Panc1 (cell line): Measurements from ENCODE around the gene UBE2G1. TPM values are rescaled to one million over a fixed set of nuclear protein-coding genes. Genes with fewer than 3 reads are reported as not detected.

Experiments
- ATAC-seq: fragments of 200-7000 bp; cut with Tn5 transposase; 2 replicates; pipeline ENCODE4 v1.9.1; 2020; ENCODE audit warnings: mild to moderate bottlenecking, moderate library complexity
- BruUV-seq: library from RNA; stranded (reverse); fragments of 400-500 nt; replicated peaks from 2 replicates; lab custom pipeline; 2021; lab: Mats Ljungman, UMichigan
- CTCF ChIA-PET: fragments of 300-600 bp; sonication (Branson Sonifier 250); formaldehyde crosslinking; loops from one replicate; lab custom pipeline; 2022; ENCODE audit warnings: antibody characterized with exemption; lab: Charles Lee
- POLR2A ChIA-PET: fragments of 300-600 bp; sonication (Branson Sonifier 250); formaldehyde crosslinking; loops from one replicate; lab custom pipeline; 2022; ENCODE audit warnings: antibody characterized with exemption; lab: Charles Lee
- DNase-seq: peaks from one replicate; pipeline ENCODE4 v3.0.0-alpha.2; 2010; ENCODE audit warnings: low read depth, low spot score
- H3K27ac ChIP-seq: 2 replicates; pipeline ENCODE4 v1.5.1; 2011; ENCODE audit warnings: mild to moderate bottlenecking, low read length, inconsistent platforms
- H3K27me3 ChIP-seq: fragments of 200-500 bp; sonication (Bioruptor generic); 2 replicates; pipeline ENCODE4 v1.6.0; 2014; ENCODE audit warnings: low read length, inconsistent platforms; ENCODE audit not compliant: control insufficient read depth, insufficient read depth
- H3K36me3 ChIP-seq: fragments of 200-500 bp; sonication (Bioruptor generic); 2 replicates; pipeline ENCODE4 v1.5.1; 2014; ENCODE audit warnings: inconsistent platforms, mild to moderate bottlenecking, low read length, moderate library complexity; ENCODE audit not compliant: control insufficient read depth, insufficient read depth
- H3K4me1 ChIP-seq: 2 replicates; pipeline ENCODE4 v1.5.1; 2011; ENCODE audit warnings: inconsistent platforms, mild to moderate bottlenecking, low read length, moderate library complexity; ENCODE audit not compliant: control insufficient read depth, insufficient read depth
- H3K4me3 ChIP-seq, 2 experiments: 2 replicates each; pipeline ENCODE4 v1.5.1; 2011 to 2012; ENCODE audit warnings: low read depth in 2 of 2, low read length in 2 of 2, mild to moderate bottlenecking in 2 of 2, inconsistent platforms in 1 of 2, moderate library complexity in 1 of 2
- H3K9me3 ChIP-seq: fragments of 200-500 bp; sonication (Bioruptor generic); 2 replicates; pipeline ENCODE4 v1.5.1; 2014; ENCODE audit warnings: low read depth, mild to moderate bottlenecking, inconsistent platforms, low read length, moderate library complexity; ENCODE audit not compliant: control insufficient read depth, insufficient read depth
- POLR2AphosphoS5 ChIP-seq: IDR thresholded peaks from 2 replicates; pipeline ENCODE4 v1.6.1; 2012; ENCODE audit warnings: mild to moderate bottlenecking, low read depth, low read length, moderate library complexity
- SIN3A ChIP-seq: IDR thresholded peaks from 2 replicates; pipeline ENCODE4 v1.6.1; 2012; ENCODE audit warnings: low read depth, mild to moderate bottlenecking, low read length, moderate library complexity, borderline replicate concordance; ENCODE audit not compliant: insufficient read depth
- TCF7L2 ChIP-seq: IDR thresholded peaks from 2 replicates; pipeline ENCODE4 v1.6.1; 2011; ENCODE audit warnings: mild to moderate bottlenecking, low read depth, low read length, inconsistent platforms
- in situ Hi-C: cut with HindIII; loops from 2 replicates; pipeline ENCODE4 v1.10.0; 2016; ENCODE audit warnings: low sequenced_read_pairs, low pct_unique_long_range_greater_than_20kb
- intact Hi-C: fragments of 100-400 bp; cut with micrococcal nuclease; formaldehyde crosslinking; loops from one replicate; pipeline ENCODE4 v1.10.0; 2022; ENCODE audit not compliant: unreplicated experiment
- total RNA-seq: library from RNA; stranded (reverse); gene quantifications from one replicate; pipeline ENCODE4 v1.2.1, GENCODE V29; 2021; ENCODE audit not compliant: unreplicated experiment
- TF ChIP-seq, protein P1 (sequence below), 2 experiments: IDR thresholded peaks; 2 replicates each; pipeline ENCODE4 v1.6.1; 2011 to 2012; ENCODE audit warnings: low read depth in 2 of 2, control low read depth in 1 of 2, low read length in 1 of 2, mild to moderate bottlenecking in 1 of 2, moderate library complexity in 1 of 2; ENCODE audit not compliant: insufficient read depth in 1 of 2
- TF ChIP-seq, protein P2 (sequence below): fragments of 450-650 bp; IDR thresholded peaks from 2 replicates; pipeline ENCODE4 v1.5.1; 2017; ENCODE audit warnings: mild to moderate bottlenecking

UBE2G1 gene
- total RNA-seq, 1 experiment from 2014 or later: 119 TPM

DNA sequence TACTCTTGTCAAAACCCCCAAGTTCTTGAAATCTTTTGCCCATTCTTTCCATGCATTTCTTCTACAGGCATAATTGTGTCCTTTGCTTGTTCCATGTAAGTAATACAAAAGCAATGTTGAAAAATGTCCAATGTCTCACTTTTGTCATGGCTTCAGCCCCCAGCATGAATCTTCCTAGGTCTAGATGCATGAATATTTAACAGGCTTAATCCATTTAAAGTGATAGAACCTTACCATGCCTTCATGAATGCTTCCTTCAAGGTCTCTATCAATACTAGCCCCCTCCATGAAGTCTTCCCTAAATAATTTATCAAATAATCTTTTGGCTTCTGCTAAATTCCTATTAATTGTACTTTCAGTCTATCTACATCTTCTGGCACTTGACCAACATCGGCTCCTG is 56.6 kb downstream of the UBE2G1 start:
- TF ChIP-seq TCF7L2 (no peak), POLR2AphosphoS5 (no peak), SIN3A (no peak)
- TF ChIP-seq, protein P1, sequence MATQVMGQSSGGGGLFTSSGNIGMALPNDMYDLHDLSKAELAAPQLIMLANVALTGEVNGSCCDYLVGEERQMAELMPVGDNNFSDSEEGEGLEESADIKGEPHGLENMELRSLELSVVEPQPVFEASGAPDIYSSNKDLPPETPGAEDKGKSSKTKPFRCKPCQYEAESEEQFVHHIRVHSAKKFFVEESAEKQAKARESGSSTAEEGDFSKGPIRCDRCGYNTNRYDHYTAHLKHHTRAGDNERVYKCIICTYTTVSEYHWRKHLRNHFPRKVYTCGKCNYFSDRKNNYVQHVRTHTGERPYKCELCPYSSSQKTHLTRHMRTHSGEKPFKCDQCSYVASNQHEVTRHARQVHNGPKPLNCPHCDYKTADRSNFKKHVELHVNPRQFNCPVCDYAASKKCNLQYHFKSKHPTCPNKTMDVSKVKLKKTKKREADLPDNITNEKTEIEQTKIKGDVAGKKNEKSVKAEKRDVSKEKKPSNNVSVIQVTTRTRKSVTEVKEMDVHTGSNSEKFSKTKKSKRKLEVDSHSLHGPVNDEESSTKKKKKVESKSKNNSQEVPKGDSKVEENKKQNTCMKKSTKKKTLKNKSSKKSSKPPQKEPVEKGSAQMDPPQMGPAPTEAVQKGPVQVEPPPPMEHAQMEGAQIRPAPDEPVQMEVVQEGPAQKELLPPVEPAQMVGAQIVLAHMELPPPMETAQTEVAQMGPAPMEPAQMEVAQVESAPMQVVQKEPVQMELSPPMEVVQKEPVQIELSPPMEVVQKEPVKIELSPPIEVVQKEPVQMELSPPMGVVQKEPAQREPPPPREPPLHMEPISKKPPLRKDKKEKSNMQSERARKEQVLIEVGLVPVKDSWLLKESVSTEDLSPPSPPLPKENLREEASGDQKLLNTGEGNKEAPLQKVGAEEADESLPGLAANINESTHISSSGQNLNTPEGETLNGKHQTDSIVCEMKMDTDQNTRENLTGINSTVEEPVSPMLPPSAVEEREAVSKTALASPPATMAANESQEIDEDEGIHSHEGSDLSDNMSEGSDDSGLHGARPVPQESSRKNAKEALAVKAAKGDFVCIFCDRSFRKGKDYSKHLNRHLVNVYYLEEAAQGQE (IDR thresholded peaks at IDR 0.05; ENCODE audit: insufficient read depth in 1 of 2, low read depth in 2 of 2, low read length in 1 of 2): no peak
- TF ChIP-seq, protein P2, sequence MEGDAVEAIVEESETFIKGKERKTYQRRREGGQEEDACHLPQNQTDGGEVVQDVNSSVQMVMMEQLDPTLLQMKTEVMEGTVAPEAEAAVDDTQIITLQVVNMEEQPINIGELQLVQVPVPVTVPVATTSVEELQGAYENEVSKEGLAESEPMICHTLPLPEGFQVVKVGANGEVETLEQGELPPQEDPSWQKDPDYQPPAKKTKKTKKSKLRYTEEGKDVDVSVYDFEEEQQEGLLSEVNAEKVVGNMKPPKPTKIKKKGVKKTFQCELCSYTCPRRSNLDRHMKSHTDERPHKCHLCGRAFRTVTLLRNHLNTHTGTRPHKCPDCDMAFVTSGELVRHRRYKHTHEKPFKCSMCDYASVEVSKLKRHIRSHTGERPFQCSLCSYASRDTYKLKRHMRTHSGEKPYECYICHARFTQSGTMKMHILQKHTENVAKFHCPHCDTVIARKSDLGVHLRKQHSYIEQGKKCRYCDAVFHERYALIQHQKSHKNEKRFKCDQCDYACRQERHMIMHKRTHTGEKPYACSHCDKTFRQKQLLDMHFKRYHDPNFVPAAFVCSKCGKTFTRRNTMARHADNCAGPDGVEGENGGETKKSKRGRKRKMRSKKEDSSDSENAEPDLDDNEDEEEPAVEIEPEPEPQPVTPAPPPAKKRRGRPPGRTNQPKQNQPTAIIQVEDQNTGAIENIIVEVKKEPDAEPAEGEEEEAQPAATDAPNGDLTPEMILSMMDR: no peak
- in situ Hi-C loops: no loop called here
- no peak overlapping the region for H3K27ac ChIP-seq
- H3K27me3 ChIP-seq: no peaks in the 10 kb centered on the region
- no TSS peak for BruUV-seq
- ChIA-PET CTCF (no interaction called here), POLR2A (no interaction called here)
- no peak for ATAC-seq
- H3K36me3 ChIP-seq: peaks cover 5% of the 10 kb centered on the region; the same call in 1 of the 2 replicates
- no peaks in the 10 kb centered on the region for H3K9me3 ChIP-seq
- peaks cover 33% of the 10 kb centered on the region for H3K4me1 ChIP-seq
- intact Hi-C loops: no loop called here
- no peak for DNase-seq
- no peak overlapping the region for H3K4me3 ChIP-seq

DNA sequence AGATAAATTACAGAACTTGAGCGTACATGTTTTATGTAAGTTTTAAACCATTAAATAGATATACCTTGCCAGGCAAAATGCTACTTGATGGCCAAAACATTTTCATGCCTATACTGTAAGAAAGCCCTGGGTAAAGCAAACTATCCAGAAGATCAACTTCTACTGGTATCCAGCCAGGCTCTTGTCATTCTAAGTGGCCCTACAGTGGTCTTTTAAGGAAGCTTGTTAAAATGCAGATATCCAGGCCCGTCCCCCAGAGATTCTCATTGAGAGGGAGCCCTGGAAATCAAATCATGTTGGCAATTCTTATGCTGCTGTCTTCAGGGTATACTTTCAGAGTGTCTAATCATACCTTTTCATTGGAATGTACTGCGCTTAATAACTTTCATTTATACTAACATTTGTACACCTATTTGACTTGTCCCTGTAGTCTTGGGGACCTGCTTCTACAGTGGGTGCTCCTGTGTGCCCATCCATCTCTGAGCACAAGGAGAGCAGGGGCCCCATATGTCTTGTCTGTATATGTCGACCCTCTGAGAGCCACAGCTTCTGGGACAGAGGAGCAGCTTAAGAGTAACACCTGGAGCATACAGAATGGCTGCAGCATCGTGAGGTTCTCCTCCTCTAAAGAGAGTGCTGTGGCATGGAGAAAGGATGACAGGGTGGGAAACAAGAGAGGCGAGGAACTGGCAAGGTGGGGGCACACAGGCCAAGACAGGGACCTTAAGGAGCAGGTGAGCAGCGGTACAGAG is 59.1 kb downstream of the UBE2G1 start:
- no TSS peak for BruUV-seq
- intact Hi-C loops: no loop called here
- peaks cover 13% of the 10 kb centered on the region for H3K36me3 ChIP-seq
- CTCF ChIA-PET: no interaction called here
- H3K4me3 ChIP-seq: no peak overlapping the region
- H3K9me3 ChIP-seq: no peaks in the 10 kb centered on the region
- in situ Hi-C loops: no loop called here
- peaks cover 13% of the 10 kb centered on the region for H3K4me1 ChIP-seq
- no peaks in the 10 kb centered on the region for H3K27me3 ChIP-seq
- ATAC-seq (no peak), DNase-seq (no peak)
- H3K27ac ChIP-seq: no peak overlapping the region
- TF ChIP-seq SIN3A: no peak
- no peak for TF ChIP-seq POLR2AphosphoS5
- TF ChIP-seq, protein P1 (IDR thresholded peaks at IDR 0.05; ENCODE audit: insufficient read depth in 1 of 2, low read depth in 2 of 2, low read length in 1 of 2): no peak
- TF ChIP-seq TCF7L2: no peak
- TF ChIP-seq, protein P2: no peak
- POLR2A ChIA-PET: no interaction called here
